Cardiac fibroblast (primary cell): ENCODE results near the gene UBE2D4.

Experiments
- DNase-seq, 2 donors: peaks; one replicate each; pipeline versions ENCODE4 v3.0.0 to v3.0.0-alpha.2; 2010; ENCODE audit warnings: low read depth in 2 of 2
- H3K4me3 ChIP-seq, 2 donors: replicated peaks in 1 of 2; 1 replicate in 1 of 2; 2 replicates in 1 of 2; pipeline ENCODE4 v1.5.1; 2011; ENCODE audit warnings: low read depth in 2 of 2, low read length in 2 of 2, mild to moderate bottlenecking in 2 of 2, moderate library complexity in 1 of 2
- TF ChIP-seq, protein P1 (sequence below): IDR thresholded peaks from one replicate; pipeline ENCODE4 v1.5.1; 2011; ENCODE audit warnings: low read depth, mild to moderate bottlenecking, low read length, inconsistent platforms

The UBE2D4 gene

DNA sequence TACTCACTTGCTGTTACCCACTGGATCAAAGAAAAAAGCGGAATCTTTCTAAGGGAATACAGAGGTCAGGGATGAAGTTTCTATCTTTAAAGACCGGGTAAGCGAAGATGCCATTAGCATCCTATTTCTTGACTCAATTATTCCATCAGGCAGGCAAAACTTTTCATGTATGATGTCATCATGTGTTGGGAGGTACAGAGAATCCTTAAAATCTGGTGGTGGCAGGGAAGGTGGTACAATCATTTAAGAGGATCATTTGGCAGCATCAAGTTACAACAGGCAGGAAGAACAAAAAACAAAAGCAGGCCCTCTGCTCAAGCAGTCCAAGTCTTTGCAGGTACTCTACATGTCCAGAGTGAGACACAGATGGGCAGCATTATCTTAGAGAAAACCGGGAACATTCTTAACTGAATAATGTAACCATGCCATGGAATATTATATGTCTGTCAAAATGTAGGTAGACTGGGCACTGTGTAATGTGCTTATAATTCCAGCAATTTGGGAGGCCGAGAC lies 23.6 kb upstream of the UBE2D4 start:
- TF ChIP-seq, protein P1, sequence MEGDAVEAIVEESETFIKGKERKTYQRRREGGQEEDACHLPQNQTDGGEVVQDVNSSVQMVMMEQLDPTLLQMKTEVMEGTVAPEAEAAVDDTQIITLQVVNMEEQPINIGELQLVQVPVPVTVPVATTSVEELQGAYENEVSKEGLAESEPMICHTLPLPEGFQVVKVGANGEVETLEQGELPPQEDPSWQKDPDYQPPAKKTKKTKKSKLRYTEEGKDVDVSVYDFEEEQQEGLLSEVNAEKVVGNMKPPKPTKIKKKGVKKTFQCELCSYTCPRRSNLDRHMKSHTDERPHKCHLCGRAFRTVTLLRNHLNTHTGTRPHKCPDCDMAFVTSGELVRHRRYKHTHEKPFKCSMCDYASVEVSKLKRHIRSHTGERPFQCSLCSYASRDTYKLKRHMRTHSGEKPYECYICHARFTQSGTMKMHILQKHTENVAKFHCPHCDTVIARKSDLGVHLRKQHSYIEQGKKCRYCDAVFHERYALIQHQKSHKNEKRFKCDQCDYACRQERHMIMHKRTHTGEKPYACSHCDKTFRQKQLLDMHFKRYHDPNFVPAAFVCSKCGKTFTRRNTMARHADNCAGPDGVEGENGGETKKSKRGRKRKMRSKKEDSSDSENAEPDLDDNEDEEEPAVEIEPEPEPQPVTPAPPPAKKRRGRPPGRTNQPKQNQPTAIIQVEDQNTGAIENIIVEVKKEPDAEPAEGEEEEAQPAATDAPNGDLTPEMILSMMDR: no peak
- no peak for DNase-seq
- no peak overlapping the region for H3K4me3 ChIP-seq

DNA sequence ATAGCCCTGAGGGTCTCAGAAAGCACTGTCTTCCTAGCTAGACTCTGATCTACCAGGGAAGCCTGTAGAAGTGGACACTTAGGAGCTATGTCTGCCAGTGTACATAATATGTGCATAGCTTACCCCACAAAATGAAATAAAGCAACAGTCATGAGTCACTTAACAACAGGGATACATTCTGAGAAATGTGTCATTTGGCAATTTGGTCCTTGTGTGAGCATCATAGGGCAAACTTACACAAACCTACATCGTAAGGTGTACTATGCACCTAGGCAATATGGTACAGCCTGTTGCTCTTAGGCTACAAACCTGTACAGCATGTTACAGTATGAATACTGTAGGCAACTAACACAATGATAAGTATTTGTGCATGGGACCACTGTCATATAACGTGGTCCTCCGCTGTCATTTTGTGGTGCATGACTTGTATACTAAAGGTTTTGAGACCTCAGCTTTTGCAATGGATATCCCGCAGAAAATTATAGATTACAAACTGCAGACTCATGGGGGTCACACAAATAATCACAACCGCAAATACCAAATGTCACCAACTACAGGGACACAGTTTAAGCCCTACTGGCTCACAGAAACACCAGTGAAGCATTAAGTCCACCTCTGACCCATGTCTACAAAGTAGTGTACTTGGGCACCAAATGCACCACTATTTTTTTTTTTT lies 21.6 kb upstream of the UBE2D4 start:
- peak in 1 of 2 donors; percentile 47 for DNase-seq
- H3K4me3 ChIP-seq: peak overlapping the region; percentile 64 to 72
- TF ChIP-seq, protein P1: no peak

- peak; percentile 9 to 19 for DNase-seq
- H3K4me3 ChIP-seq: peak overlapping the region; percentile 64 to 72
- TF ChIP-seq, protein P1: no peak
Measured at GRCh38 chr7:43905209-43905946, 20.9 kb upstream of the UBE2D4 start.

DNA sequence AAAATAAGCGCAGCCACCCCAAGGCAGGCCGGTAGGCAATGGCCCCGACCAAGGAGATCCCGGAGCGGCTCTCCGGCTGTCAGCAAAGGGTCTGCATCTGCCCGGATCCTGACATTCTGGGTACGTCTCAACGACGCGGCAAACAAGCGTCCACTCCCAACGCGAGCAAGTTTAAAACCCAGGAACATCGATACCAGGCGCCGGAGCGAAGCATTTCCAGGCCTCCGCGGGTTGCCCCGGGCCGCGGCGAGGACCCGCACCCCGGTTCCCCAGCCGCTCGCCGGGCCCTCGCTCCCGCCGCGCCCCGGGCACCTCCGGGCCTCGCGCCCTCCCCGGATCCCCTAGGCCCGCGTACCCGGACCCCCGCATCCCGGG lies 20.3 kb upstream of the UBE2D4 start:
- TF ChIP-seq, protein P1: no peak
- peak overlapping the region; percentile 64 to 72 for H3K4me3 ChIP-seq
- DNase-seq: peak; percentile 37 to 46

DNA sequence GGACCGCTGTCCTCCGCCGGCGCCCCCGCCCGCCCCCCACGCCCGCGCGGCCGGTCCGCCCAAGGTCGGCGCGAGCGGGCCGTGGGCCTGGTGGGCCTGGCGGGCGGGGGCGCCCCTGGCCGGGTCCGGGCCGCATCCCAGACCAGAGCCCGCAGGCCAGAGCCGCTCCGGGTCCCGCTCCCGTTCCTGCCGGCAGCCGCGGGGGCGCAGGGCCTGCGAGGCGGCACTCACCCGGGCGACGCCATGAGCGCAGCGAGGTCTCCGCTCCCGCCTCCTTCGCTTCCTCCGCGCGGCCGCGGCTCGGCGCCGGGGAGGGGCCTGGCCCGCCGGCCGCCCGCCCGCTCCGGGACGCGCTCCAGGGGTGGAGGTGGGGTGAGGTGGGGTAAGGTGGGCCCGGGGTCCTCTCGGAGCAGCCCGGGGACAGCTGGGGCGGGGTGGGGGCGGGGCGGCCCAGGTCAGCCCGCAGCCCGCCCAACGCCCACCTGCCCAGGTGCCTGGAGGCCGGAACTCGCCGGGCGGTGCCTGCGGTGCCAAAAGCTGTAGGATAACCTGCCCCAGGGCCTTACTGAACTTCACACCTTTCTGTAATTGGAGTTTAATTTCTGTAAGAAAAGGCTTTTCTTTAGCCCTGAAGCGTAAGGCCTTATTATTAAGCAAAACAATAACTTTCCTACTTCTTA lies 19.8 kb upstream of the UBE2D4 start, which contains the start of gene URGCP:
Gene URGCP (minus strand): TSS at position 266 of the 680 bp plus-strand sequence. CDS start 21 bp downstream, at position 245.
- TF ChIP-seq, protein P1: no peak
- DNase-seq: peak; percentile 16 to 48
- peak within 1 kb of the TSS; percentile 64 to 72 for H3K4me3 ChIP-seq

DNA sequence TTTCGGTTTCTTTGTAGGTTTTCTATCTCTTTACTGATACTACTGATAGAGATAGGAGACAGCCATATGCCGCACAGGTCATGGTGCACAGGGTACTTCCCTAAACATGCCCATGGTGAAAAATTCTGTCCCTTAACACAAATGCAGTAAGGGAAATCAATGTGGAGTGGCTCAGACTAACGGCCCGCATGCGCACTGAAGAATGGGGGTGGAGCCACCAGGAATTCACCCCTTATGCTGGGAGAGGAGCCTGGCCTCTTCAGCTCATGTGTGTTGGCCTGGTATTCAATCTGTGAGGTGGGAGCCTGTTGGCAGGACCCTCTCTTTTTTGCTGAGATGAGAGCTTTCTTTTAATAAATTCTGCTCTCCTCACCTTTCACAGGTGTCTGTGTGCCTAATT lies 11.4 kb upstream of the UBE2D4 start:
- H3K4me3 ChIP-seq: no peak overlapping the region
- no peak for DNase-seq
- TF ChIP-seq, protein P1: no peak
